AG09309 (cell line): ENCODE data around the gene MAN1A2.

ENCODE experiments used
- DNase-seq: peaks from one replicate; pipeline ENCODE4 v3.0.0-alpha.2; 2010; ENCODE audit warnings: low read depth
- H3K4me3 ChIP-seq: 2 replicates; pipeline ENCODE4 v1.5.1; 2011; ENCODE audit warnings: mild to moderate bottlenecking, low read depth, low read length, moderate library complexity; ENCODE audit not compliant: control insufficient read depth
- CTCF ChIP-seq: IDR thresholded peaks from 2 replicates; pipeline ENCODE4 v1.5.1; 2011; ENCODE audit warnings: mild to moderate bottlenecking, low read depth, low read length, inconsistent platforms; ENCODE audit not compliant: insufficient read depth, control insufficient read depth; ENCODE audit errors: missing control alignments

MAN1A2 gene

GRCh38 chr1:117577191-117577885 lies 210.1 kb downstream of the MAN1A2 start:
- no peak overlapping the region for H3K4me3 ChIP-seq
- DNase-seq, result no peak
- TF ChIP-seq CTCF, result no peak

DNA sequence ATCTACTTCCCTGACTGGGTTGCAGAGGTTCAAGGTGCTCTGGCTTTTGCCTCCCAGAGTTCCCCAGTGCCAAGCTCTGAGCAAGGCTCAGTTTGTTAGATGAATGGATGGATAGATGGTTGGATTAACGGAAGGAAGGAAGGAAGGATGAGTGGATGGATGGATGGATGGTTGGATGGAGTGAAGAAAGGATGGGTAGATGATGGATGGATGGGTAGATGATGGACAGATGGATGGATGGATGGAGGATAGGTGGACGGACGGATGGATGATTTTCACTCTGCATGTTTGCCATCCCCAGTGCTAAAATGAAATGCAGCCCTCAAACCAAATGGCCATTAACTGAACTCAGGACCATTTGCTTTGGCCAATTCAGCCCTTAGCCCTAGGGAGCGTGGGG lies 211.2 kb downstream of the MAN1A2 start:
- TF ChIP-seq CTCF, result no peak
- no peak overlapping the region for H3K4me3 ChIP-seq
- no peak for DNase-seq
